EL (cell line): Measurements from ENCODE around the gene WDR18.

Experiments used
- DNase-seq: peaks from one replicate; pipeline ENCODE4 v3.0.0-alpha.2; 2016

Gene WDR18

DNA sequence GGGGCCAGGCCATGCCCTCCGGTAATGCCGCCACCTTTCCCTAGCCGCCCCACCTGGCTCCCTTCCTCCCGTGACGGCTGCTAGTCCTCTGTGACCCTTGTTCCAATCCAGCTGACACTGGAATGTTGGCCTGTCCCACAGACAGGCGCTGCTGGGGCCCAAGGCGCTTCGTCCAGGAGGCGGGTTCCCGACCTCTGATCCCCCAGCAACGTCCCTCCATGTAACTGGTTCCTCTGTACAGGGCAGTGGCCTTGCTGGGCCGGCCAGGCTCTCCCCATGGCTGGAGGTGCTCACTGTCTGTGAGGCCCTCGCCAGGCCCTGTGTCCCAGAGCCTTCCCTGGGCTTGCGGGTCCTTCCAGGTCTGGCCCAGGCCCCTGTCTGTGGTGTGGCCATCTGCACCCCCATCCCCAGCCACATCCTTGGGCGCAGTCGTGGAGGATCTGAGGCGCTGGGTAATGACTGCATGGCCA is 9.3 kb downstream of the WDR18 start:
- no peak for DNase-seq

DNA sequence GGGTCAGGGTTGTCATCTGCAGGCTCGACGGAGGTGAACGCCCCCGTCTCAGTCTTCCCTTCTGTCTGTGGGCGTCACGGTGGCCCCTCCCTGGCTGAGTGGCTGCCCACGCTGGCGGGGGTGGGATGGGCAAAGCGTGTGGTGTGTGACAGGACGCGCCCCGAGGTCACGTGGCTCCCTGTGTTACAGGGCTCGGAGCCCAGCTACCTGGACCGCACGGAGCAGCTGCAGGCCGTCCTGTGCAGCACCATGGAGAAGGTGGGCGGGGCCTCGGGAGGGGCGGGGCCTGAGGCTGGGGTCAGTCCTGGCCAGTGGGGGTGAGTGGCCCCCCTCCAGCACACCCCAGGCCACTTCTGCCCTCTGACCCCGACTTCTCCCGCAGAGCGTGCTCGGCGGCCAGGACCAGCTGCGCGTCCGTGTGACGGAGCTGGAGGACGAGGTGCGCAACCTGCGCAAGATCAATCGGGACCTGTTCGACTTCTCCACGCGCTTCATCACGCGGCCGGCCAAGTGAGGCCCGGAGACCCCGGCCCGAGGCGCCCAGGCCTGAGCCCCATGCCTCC is 9.8 kb downstream of the WDR18 start:
- no peak for DNase-seq

DNA sequence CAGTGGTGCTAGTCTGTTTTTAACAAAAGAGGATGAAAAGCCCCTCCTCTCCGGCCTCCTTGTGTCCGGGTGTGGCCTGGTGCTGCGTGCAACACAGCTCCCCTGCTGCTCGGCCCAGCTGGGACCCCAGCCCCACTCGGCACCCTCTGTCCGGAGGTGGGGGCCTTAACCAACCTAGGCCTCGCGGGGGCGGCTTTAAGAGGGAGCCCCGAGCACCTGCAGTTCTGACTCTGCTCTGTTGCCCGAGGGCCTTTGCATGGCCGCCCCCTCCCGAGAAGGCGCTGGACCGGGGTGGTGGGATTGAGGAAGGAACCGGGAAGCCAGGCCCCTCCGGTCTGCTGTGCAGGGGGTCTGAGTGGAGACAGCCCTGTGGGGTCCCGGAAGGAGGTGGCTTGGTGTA is 10.4 kb downstream of the WDR18 start:
- DNase-seq: no peak

DNA sequence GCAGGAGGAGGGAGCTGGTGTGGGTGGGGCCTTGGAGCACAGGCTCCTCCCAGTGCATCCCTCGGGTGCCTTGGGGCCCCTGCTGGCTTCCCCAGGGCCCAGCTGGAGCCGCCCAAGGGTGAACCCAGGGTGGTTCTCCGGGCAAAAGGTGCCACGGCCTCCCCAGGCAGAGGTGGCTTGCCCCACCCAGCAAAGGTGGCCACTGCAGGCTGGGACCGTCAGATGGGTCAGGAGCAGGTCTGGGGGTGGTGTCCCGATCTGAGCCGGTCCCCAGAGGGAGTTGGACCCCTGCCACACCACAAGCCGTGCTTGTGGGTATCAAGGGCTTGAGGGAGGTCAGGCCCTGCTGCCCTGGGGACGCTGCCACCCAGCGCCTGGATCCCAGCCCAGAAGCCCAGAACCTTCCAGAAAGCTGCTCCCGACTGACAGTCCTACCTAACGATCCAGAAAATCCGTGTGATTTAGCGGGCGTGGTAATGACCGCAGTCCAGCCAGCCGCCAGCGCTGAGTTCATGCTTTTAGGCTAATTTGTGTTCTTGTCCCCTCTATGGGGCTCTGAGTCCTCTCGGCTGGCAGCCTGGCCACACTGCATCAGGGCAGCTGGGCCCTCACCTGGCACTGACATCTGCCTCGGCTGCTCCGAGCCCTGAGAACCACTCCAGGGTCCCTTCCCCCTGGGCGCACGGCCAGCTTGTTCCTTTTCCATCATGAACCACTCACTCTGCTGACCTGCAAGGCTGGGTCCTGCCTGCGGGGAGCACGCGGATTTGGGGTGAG is 11.1 kb downstream of the WDR18 start:
- no peak for DNase-seq

DNA sequence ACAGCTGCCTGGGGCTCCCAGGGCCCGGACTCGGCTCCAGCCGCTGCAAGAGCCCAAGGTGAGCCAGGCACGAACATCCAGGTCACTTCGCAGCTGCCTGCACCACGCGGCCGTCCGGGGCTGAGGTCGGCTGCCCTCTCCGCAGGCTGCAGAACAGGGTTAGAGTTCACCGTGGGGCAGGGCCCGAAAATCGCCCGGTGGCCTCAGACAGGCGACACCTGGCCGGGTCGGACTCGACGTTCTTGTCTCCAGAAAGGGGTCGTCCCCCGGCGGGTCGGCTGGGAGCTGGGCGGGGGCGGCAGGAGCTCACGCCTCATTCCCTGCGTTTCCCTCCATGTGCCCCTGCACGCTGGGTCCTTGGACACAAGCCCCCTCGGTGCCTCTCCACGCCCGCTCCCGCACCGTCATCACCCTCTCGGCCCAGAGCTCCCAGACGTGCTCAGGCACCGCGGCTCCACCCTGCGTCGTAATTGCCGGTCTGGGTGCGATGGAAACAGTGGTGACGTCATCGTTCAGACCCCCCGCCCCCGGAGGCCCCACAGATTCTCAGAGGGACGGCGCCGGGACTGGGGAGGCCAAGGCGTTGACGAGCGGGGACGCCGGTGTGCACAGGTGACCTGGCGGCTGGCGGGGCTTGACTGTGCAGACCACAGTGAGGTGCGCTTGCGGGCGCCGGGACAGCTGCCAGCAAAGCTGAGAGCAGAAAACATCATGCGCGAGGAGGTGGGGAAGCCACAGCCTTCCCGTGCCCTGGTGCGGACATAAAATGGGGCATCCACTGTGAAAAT is 12.1 kb downstream of the WDR18 start:
- DNase-seq: peak; percentile 61

DNA sequence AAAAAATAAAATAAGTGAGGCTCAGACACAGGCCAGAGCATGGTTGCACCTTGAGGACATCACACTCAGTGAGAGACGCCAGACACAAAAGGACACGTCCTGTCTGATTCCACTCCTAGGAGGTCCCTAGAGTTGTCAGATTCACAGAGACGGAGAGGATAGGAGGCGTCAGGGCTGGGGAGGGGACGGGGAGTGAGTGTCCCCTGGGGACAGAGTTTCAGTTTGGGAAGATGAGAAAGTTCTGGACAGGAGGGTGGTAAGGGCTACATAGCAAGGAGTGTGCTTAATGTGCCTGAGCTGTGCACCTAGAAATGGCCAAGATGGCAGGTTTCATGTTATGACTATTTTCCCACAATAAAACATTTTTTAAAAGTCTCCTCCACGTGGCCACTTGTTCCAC is 13.9 kb downstream of the WDR18 start:
- no peak for DNase-seq

DNA sequence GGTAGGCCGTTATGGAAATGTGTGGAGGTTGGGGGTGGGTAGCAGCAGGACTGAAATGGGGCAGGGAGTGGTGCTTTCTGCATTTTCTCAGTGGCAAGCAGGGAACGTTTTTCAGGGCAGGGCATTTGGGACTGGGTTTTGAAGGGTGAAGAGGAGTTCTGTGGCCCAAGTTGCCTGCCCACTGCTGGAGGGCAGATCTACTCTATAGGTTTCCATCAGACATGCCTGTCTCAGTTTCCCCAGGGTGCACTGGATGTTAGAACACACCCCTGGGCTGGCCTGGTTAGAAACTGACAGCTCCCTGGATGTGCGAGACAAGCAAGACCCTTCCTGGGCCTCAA is 15.2 kb downstream of the WDR18 start:
- no peak for DNase-seq

DNA sequence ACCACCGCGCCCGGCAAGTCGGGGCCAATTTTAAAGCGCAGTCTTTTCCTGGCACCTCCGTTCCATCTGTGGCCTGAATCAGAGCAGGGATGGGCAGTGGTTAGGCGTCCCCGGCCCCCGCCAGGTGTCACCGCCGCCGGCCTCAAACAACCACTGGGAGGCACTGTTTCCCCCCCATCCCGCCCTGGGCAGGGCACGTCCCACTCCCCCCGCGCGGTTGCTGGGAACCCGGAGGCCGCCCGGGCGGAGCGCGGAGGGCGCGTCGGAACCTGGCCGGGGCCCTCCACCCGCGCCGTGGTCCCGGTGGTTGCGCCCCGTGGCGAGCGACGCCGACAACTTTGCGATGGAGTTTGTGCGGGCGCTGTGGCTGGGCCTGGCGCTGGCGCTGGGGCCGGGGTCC is 15.9 kb downstream of the WDR18 start, which contains the start of gene GRIN3B:
GRIN3B (plus strand) TSS at position 325 of the 400 bp plus-strand sequence; CDS start at position 344, 19 bp downstream.
- DNase-seq: peak; percentile 51

DNA sequence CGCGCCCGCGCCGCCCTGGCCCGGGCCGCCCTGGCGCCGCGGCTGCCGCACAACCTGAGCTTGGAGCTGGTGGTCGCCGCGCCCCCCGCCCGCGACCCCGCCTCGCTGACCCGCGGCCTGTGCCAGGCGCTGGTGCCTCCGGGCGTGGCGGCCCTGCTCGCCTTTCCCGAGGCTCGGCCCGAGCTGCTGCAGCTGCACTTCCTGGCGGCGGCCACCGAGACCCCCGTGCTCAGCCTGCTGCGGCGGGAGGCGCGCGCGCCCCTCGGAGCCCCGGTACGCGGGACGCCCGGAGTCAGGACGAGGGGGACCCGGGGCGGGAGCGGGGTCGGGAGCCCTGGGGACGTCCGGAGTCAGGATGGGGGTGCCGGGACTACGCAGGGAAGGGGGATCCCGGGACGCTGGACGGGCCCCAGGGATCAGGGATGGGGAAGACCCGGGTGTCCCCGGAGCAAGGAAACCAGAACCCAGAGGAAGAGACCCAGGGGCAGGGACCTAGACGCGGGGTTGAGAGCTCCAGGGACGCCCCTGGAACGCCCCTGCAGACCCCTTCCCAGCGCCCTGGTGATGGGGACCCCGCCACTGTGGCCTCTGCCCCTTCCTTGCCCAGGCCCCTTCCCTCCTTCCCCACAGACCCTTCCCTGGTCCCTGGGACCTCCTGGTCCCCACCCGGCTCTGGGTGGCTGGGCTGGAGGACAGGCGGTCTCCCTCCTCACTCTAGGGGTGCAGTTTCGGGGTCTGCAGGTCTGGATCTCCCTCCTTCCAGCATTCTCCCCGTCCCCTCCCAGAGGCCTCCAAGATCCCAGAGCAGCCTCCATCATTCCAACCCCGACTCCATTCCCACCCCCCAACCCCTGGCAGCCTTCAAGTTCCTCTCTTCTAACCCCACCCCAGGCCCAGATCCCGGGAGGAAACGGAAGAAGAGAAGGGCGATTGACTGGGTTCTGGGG is 16.7 kb downstream of the WDR18 start:
- no peak for DNase-seq

DNA sequence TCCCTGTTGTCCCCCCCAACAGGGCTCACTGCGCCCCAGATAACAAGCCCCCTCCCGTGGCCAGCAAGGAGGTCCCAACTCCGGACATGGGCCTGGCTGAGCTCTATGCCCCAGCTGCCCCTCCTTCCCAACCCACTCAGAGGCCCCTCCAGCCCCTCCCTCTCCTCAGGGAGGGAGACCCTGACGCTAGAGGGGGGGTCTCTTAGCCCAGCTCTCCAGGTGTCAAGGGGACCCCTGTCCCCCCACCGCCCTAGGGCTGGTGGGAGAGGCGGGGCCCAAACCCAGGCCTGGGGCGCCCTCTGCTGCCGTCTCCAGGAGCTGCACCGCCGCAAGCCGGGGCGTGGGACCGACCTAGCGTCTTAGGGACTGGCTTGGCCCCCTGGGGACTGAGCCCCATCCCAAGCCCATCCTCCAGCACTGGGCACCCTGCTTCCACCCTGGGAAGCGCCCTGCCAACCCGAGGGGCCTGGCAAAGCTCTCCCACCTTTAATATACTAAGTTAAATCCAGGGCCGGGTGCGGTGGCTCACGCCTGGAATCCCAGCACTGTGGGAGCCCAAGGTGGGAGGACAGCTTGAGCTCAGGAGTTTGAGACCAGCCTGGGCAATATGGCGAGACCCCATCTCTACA is 17.5 kb downstream of the WDR18 start:
- DNase-seq: peak; percentile 37

DNA sequence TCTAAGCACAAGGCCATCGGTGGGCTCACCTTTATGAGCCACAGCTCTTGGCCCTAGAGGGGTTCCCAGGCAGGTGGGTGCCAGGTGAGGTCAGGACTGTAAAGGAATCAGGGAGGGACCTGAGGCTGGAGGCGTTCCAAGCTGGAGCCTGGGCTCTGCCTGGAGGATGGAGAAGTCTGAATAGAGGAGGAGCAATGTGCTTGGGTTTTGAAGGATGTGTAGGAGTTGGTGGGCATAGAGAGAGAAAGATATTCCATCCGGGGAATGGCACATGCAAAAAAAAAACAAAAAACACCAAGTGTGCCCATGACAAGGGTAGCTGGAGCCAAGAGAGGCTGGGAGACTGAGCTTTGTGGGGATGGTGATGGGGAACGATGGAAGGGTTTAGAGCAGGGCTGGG is 18.5 kb downstream of the WDR18 start:
- no peak for DNase-seq

DNA sequence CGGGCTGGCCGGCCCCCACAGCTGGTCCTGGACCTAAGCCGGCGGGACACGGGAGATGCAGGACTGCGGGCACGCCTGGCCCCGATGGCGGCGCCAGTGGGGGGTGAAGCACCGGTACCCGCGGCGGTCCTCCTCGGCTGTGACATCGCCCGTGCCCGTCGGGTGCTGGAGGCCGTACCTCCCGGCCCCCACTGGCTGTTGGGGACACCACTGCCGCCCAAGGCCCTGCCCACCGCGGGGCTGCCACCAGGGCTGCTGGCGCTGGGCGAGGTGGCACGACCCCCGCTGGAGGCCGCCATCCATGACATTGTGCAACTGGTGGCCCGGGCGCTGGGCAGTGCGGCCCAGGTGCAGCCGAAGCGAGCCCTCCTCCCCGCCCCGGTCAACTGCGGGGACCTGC is 19.1 kb downstream of the WDR18 start:
- no peak for DNase-seq

DNA sequence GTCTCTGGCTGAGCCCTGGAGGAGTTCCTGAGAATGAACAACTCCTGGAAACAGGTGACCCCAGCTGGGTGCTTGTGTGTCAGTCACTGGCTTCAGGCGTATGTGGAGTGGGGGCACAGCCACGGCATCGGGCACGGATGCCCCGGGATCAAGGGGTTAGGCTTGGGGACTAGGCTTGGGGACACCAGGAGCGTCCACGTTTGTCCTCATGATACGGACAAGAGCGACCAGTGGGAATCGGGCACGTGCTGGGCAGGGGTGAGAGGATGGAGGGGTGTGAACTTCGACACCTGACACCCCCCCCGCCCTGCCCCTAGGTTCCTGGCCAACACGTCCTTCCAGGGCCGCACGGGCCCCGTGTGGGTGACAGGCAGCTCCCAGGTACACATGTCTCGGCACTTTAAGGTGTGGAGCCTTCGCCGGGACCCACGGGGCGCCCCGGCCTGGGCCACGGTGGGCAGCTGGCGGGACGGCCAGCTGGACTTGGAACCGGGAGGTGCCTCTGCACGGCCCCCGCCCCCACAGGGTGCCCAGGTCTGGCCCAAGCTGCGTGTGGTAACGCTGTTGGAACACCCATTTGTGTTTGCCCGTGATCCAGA is 20.2 kb downstream of the WDR18 start:
- no peak for DNase-seq

DNA sequence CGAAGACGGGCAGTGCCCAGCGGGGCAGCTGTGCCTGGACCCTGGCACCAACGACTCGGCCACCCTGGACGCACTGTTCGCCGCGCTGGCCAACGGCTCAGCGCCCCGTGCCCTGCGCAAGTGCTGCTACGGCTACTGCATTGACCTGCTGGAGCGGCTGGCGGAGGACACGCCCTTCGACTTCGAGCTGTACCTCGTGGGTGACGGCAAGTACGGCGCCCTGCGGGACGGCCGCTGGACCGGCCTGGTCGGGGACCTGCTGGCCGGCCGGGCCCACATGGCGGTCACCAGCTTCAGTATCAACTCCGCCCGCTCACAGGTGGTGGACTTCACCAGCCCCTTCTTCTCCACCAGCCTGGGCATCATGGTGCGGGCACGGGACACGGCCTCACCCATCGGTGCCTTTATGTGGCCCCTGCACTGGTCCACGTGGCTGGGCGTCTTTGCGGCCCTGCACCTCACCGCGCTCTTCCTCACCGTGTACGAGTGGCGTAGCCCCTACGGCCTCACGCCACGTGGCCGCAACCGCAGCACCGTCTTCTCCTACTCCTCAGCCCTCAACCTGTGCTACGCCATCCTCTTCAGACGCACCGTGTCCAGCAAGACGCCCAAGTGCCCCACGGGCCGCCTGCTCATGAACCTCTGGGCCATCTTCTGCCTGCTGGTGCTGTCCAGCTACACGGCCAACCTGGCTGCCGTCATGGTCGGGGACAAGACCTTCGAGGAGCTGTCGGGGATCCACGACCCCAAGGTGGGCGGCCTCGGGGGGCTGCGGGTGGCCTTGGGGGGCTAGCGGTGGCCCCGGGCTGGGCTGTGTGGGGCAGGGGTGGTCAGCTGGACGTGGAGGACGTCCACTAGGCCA is 20.9 kb downstream of the WDR18 start:
- no peak for DNase-seq

DNA sequence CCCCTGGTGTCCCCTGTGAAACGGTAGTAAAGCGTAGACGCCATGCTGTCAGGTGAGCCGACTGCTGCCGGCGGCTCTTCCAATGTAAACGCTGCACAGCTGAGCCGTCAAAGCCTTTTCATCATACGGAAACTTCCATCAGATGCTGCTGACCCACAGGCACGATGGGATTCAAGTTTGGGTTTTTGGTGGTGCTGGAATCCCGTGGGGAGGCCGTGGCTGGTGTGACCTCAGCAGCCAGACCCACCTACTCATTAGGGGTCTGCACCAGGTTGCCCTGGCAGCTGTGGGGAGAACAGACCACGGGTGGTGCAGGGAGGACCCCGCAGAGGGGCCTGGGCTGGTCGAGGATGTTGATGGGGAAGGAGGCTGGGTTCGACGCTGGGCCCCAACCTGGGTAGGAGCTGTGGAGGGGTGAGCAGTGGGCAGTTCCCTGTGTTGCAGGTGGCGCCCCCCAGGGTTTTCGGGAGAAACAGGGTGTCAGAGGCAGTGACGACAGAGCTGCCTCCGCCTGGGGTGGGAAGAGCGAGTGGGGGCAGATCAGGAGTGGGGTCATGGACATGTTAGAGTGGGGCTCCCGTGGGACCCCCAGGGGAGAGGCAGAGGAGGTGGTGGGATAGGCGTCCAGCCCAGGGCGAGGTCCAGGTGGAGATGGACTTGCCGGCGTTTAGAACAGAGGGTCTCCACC is 22.7 kb downstream of the WDR18 start:
- no peak for DNase-seq

DNA sequence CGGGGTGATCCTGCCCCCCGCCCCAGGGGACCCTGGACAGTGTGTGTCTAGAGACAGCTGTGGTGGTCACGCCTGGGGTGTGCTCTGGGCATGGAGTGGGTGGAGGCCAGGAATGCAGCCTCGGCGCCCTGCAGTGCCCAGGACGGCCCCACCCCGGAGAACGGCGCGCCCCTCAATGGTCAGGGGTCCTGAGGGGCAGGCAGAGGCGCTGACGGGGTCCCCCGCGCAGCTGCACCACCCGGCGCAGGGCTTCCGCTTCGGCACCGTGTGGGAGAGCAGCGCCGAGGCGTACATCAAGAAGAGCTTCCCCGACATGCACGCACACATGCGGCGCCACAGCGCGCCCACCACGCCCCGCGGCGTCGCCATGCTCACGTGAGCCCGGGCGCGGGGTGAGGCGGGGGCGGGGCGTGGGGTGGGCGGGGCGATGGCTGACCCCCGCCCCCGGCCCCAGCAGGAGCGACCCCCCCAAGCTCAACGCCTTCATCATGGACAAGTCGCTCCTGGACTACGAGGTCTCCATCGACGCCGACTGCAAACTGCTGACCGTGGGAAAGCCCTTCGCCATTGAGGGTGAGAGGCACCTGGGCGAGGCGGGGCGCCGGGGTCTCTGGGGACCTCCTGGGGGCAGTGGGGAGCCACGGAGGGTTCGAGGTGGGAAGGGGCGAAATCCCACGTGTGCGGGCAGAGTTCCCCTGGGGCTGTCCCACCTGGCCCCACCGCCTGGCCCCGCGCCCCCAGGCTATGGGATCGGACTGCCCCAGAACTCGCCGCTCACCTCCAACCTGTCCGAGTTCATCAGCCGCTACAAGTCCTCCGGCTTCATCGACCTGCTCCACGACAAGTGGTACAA is 23.5 kb downstream of the WDR18 start:
- no peak for DNase-seq

DNA sequence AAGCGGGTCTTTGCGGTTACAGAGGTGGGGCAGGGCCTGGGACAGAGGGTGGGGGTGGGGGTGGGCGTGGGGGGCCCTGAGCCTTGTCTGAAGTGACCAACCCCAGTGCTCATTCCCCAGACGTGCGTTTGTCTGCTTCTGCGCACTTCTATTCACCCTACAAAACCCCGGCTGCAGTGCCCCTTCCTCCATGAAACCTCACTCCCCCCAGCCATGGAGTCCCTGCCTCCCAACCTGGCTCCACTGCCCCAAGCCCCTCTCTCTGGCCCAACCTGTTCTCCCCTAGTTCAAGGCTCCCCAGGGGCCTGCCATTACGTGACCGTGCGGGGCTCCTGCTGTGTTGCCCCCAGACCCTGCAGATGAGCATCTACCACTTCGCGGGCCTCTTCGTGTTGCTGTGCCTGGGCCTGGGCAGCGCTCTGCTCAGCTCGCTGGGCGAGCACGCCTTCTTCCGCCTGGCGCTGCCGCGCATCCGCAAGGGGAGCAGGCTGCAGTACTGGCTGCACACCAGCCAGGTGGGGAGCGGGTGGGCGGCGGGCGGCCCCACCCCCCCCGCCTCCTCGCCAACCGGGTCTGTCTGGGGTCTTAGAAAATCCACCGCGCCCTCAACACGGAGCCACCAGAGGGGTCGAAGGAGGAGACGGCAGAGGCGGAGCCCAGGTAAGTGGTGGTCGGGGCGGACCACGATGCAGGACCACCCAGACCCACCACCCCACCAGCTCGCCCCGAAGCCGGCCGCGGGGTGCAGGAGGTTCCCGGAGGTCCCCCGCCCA is 24.3 kb downstream of the WDR18 start:
- DNase-seq: no peak
